ENCODE results near the gene RMC1. TPM values are rescaled to one million over a fixed set of nuclear protein-coding genes. Genes with fewer than 3 reads are reported as not detected.

RMC1 gene
- total RNA-seq, 2 experiments from 2014 or later = 46.9 to 48.3 TPM

- H3K27ac ChIP-seq (ENCODE audit: low read depth in 1 of 2, low read length in 2 of 2) = no peak overlapping the region
- H3K36me3 Mint-ChIP-seq (ENCODE audit: low read depth) = peaks cover 68% of the 10 kb centered on the region
Observed at GRCh38 chr18:23458830-23459529, 44.3 kb upstream of the RMC1 start.

GRCh38 chr18:23459530-23459921 lies 43.8 kb upstream of the RMC1 start:
- H3K9me3 Mint-ChIP-seq = no peaks in the 10 kb centered on the region
- ChIA-PET POLR2A (no interaction called here), CTCF (interaction anchor here (0.5 kb wide), 1 partner anchor 312 kb away, joined by 3 read pairs; no protein-coding TSS in a partner anchor)
- H3K4me3 Mint-ChIP-seq = no peak overlapping the region
- TF ChIP-seq CTCF (IDR thresholded peaks at IDR 0.05) = no peak
- Histone ChIP-seq H3K9me3 (ENCODE audit: control insufficient read depth in 1 of 2, insufficient read depth in 1 of 2, low read length in 2 of 2) (no peaks in the 10 kb centered on the region), H3K27me3 (ENCODE audit: control insufficient read depth in 1 of 2, insufficient read depth in 2 of 2, low read length in 2 of 2) (no peaks in the 10 kb centered on the region), H3K27ac (ENCODE audit: low read depth in 1 of 2, low read length in 2 of 2) (no peak overlapping the region), H3K4me3 (ENCODE audit: low read length) (no peak overlapping the region), H3K36me3 (ENCODE audit: insufficient read depth, low read length) (peaks cover 46% of the 10 kb centered on the region), H3K4me1 (ENCODE audit: insufficient read depth, low read length) (peaks cover 41% of the 10 kb centered on the region)
- peaks cover 68% of the 10 kb centered on the region for H3K36me3 Mint-ChIP-seq (ENCODE audit: low read depth)
- H3K27me3 Mint-ChIP-seq = no peaks in the 10 kb centered on the region
- DNase-seq = no peak
- intact Hi-C loops (cut with DNase I, micrococcal nuclease) = no loop called here
- ATAC-seq (ENCODE audit: poor library complexity) = no peak
- H3K4me1 Mint-ChIP-seq (ENCODE audit: low read depth) = peaks cover 69% of the 10 kb centered on the region
- H3K27ac Mint-ChIP-seq = peak overlapping the region; percentile 54

More at GRCh38 chr18:23458830-23459529, 44.3 kb upstream of the RMC1 start:
- H3K36me3 ChIP-seq (ENCODE audit: insufficient read depth, low read length) = peaks cover 40% of the 10 kb centered on the region
- H3K4me3 ChIP-seq (ENCODE audit: low read length) = no peak overlapping the region
- no peaks in the 10 kb centered on the region for H3K9me3 ChIP-seq (ENCODE audit: control insufficient read depth in 1 of 2, insufficient read depth in 1 of 2, low read length in 2 of 2)
- peaks cover 74% of the 10 kb centered on the region for H3K4me1 Mint-ChIP-seq (ENCODE audit: low read depth)
- DNase-seq (no peak), ATAC-seq (ENCODE audit: poor library complexity) (no peak)
- peak overlapping the region; percentile 40 for H3K4me3 Mint-ChIP-seq
- TF ChIP-seq CTCF (IDR thresholded peaks at IDR 0.05) = no peak
- ChIA-PET CTCF (no interaction called here), POLR2A (no interaction called here)
- intact Hi-C loops (cut with DNase I, micrococcal nuclease) = no loop called here
- H3K4me1 ChIP-seq (ENCODE audit: insufficient read depth, low read length) = peaks cover 44% of the 10 kb centered on the region
- no peaks in the 10 kb centered on the region for H3K9me3 Mint-ChIP-seq
- peak overlapping the region; percentile 54 for H3K27ac Mint-ChIP-seq
- no peaks in the 10 kb centered on the region for H3K27me3 Mint-ChIP-seq
- no peaks in the 10 kb centered on the region for H3K27me3 ChIP-seq (ENCODE audit: control insufficient read depth in 1 of 2, insufficient read depth in 2 of 2, low read length in 2 of 2)

GRCh38 chr18:23460285-23461273 lies 42.7 kb upstream of the RMC1 start:
- Histone ChIP-seq H3K4me3 (ENCODE audit: low read length) (no peak overlapping the region), H3K4me1 (ENCODE audit: insufficient read depth, low read length) (peaks cover 32% of the 10 kb centered on the region), H3K9me3 (ENCODE audit: control insufficient read depth in 1 of 2, insufficient read depth in 1 of 2, low read length in 2 of 2) (no peaks in the 10 kb centered on the region), H3K27ac (ENCODE audit: low read depth in 1 of 2, low read length in 2 of 2) (no peak overlapping the region), H3K36me3 (ENCODE audit: insufficient read depth, low read length) (peaks cover 54% of the 10 kb centered on the region), H3K27me3 (ENCODE audit: control insufficient read depth in 1 of 2, insufficient read depth in 2 of 2, low read length in 2 of 2) (no peaks in the 10 kb centered on the region)
- CTCF ChIA-PET = interaction anchor here (0.5 to 1.1 kb wide), 2 partner anchors 38 to 313 kb away, joined by 3 to 4 read pairs; no protein-coding TSS in a partner anchor
- no peak for TF ChIP-seq CTCF (IDR thresholded peaks at IDR 0.05)
- DNase-seq (no peak), ATAC-seq (ENCODE audit: poor library complexity) (no peak)
- H3K27ac Mint-ChIP-seq = peak overlapping the region; percentile 12
- no peaks in the 10 kb centered on the region for H3K27me3 Mint-ChIP-seq
- H3K4me1 Mint-ChIP-seq (ENCODE audit: low read depth) = peaks cover 65% of the 10 kb centered on the region
- no peak overlapping the region for H3K4me3 Mint-ChIP-seq
- H3K9me3 Mint-ChIP-seq = no peaks in the 10 kb centered on the region
- peaks cover 69% of the 10 kb centered on the region for H3K36me3 Mint-ChIP-seq (ENCODE audit: low read depth)
- POLR2A ChIA-PET = no interaction called here
- intact Hi-C loops (cut with DNase I, micrococcal nuclease) = no loop called here

All from CD4-positive, alpha-beta T cell (primary cell).